T47D (cell line): Measurements from ENCODE around the gene STARD3.
A peak's percentile ranks its signal among the peaks of the same experiment; 100 is the strongest.

Experiments
- DNase-seq, 2 experiments: peaks; one replicate each; pipeline versions ENCODE4 v3.0.0 to v3.0.0-alpha.2; 2011 to 2012; ENCODE audit warnings: low read depth in 1 of 2, low spot score in 1 of 2
- JUND ChIP-seq: IDR thresholded peaks from 2 replicates; pipeline ENCODE4 v1.6.1; 2012; ENCODE audit warnings: low read depth
- in situ Hi-C: cut with HindIII; loops from 2 replicates; pipeline ENCODE4 v1.10.0; 2016; ENCODE audit warnings: low sequenced_read_pairs, low pct_unique_long_range_greater_than_20kb

The STARD3 gene

DNA sequence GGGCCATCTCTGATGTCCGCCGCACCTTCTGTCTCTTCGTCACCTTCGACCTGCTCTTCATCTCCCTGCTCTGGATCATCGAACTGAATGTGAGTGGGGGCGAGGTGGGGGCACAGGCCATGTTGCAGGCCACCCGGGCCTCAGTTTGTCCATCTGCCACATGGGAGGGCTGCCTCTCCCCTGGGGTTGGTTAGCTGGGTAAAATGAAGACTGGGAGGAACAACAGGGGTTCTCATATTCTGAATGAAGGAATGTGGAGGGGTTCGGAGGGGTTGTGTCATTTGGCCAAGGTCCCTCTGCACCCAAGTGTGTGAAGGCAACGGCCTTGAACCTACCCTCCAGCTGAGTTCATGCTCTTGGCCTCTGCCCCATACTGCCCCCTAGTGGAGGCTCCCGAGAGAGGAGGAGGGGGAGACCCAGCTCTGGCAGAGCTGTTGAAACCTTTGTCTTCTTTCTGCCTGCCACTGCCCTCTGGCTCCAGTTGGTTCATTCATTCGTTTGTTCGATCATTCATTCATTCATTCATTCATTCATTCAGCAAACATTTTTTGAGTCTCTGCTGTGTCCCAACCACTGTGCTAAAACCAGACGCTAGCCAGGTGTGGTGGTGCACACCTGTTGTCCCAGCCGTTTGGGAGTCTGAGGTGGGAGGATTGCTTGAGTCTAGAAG is 16.9 kb downstream of the STARD3 start:
- DNase-seq: peak; percentile 75 to 78
- no peak for TF ChIP-seq JUND
- in situ Hi-C loops: no loop called here

DNA sequence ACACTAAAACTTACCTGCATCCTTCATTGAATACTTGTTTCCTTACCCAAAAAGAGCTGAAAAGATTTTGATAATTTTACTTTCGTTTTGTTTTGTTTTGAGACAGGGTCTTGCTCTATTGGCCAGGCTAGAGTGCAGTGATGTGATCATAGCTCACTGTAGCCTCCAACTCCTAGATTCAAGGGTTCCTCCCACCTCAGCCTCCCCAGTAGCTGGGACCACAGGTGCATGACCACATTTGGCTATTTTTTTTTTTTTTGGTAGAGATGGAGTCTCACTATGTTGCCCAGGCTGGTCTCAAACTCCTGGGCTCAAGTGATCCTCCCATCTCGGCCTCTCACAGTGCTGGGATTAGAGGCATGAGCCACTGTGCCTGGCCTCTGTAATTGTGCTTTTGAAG is 18.2 kb downstream of the STARD3 start:
- TF ChIP-seq JUND: no peak
- DNase-seq: no peak
- in situ Hi-C loops: no loop called here

DNA sequence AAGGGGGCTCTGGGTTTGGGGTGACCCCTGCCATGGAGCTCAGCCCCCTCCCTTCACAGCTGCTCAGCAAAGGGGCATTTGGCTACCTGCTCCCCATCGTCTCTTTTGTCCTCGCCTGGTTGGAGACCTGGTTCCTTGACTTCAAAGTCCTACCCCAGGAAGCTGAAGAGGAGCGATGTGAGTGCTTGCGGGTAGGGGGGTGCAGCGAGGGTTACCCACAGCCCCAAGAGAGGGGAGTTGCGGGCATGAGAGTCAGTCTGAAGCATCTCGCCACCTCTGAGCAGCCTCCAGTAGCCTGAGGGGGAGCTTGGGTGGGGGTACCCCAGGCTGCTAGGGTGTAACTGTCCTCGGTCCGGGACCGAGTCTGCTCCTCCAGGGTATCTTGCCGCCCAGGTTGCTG is 21.4 kb downstream of the STARD3 start:
- no peak for TF ChIP-seq JUND

DNA sequence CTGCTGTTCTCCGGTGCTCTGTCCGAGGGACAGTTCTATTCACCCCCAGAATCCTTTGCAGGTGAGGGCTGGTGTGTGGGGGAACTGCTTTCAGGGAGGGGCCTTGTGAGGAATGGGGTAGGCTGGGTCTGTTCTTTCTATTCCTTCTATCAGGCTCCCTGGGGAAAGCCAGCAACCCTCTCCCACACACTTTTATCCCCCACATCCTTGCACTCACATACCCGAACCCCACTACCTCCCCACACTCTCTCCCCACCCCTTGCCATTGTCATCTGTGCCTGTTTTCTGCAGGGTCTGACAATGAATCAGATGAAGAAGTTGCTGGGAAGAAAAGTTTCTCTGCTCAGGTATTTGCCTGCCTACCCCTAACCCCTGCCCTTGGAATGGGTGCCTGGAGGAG is 21.8 kb downstream of the STARD3 start:
- in situ Hi-C loops: no loop called here
- TF ChIP-seq JUND: no peak
- no peak for DNase-seq

More for the DNA sequence above, 21.4 kb downstream of the STARD3 start:
- DNase-seq: no peak
- in situ Hi-C loops: no loop called here

DNA sequence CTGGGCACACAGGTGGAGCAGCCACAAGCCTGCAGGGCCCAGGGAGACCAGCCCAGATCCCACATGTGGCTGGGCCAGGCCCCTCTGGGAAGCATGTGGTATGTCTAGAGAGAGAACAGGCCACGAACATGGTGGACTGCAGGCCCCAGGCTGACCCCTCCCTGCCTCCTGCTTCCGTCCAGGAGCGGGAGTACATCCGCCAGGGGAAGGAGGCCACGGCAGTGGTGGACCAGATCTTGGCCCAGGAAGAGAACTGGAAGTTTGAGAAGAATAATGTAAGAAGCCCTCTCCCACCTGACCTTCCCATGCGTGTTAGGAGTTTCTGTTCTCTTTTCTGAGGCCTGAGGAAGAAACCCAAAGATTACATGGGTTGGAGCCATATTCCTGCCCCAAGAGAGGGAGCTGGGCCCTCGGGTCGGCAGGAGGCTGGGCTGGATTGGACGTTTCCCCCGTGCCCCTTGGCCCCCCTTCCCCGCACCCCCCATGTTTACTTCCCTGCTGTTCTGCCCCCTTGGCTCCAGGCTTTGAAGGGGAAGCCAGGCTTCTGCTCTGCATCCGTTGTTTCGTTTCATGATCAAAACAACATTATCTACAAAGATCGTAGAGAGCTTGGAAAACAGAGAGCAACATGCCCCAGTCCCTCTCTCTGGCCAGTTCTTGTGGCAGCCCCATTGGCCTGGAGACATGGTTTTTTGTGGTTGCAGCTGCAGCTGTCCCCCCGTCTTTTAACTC is 22.5 kb downstream of the STARD3 start:
- in situ Hi-C loops: no loop called here
- no peak for DNase-seq
- no peak for TF ChIP-seq JUND

DNA sequence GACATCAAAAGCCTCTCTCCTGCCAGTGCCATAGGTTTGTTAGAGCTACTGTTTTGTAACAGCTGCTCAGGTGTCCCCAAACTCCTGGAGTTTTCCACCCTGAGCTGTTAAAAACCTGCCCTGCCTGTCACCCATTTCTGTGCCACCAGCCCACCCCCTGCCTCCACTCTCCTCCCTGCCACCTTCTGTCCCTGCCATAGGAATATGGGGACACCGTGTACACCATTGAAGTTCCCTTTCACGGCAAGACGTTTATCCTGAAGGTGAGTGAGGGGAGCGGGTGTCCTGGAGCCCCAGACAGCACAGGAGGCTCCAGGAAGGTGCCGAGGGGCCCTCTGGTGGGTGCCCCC is 23.0 kb downstream of the STARD3 start:
- in situ Hi-C loops: no loop called here
- no peak for TF ChIP-seq JUND
- DNase-seq: no peak

DNA sequence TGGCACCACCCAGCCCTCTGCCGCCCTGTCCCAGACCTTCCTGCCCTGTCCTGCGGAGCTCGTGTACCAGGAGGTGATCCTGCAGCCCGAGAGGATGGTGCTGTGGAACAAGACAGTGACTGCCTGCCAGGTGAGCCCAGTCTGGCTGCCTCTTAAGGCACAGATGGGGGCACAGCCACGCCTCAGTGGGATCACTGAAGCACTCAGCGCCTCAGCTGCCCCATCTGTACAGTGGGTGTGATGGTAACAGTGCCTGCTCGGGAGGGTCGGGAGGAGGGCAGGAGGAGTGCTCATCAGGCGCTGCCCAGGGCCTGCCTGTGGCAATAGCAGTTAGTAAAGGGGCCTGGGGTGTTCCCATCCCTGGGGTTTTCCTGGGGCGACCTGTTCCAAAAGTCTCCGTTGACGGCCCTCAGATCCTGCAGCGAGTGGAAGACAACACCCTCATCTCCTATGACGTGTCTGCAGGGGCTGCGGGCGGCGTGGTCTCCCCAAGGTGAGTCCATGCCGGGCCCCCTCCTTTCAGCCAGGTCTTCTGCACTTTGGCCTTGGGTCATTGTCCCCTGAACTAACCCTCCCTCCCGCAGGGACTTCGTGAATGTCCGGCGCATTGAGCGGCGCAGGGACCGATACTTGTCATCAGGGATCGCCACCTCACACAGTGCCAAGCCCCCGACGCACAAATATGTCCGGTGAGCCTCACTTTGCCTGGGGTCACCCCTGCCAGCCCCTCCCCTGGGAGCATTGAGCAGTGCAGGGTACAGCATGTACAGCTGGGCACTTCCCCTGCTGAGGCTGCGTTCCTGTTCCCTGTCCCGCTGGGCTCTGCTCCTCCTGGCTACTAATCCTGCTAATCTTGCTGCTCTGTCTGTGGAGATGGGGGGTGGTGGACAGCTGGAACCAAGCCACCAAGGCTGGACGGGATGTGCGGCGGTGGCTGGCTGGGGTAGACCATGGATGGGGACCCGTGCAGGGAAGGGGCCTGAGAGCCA is 23.7 kb downstream of the STARD3 start:
- in situ Hi-C loops: no loop called here
- no peak for DNase-seq
- TF ChIP-seq JUND: no peak

DNA sequence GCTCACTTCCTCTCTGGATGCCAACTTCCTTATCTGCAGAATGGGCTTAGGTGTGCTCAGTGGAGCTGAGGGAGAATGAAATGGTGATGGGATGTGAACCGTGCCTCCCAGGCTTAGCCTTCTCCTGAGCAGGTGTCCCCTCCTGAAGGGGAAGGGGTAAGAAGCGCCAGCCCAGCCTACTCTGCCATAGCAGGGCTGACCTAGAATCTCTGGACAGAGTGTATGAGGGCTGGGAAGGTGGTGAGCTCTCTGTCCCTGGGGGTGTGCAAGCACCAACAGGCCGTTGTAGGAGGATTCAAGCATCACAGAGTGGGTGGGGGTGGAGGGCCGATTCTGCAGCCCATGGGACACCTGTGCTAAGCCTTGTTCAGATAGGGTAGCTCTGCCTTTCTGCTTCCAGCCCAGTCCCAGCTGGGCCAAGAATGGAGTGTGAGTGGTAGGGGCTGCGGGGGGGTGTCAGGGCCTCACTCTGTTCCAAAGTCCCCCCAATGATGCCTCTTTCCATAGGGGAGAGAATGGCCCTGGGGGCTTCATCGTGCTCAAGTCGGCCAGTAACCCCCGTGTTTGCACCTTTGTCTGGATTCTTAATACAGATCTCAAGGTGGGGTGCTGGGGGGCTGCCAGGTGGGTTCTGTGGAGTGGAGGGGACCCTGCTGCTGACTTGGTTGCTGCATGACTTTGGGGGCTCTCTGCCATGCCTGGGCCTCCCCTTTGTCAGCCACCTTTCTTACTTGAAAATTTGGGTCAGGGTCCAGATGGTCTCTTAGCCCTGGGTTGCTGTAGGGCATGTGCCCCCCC is 25.0 kb downstream of the STARD3 start:
- no peak for TF ChIP-seq JUND
- in situ Hi-C loops: no loop called here
- DNase-seq: no peak

DNA sequence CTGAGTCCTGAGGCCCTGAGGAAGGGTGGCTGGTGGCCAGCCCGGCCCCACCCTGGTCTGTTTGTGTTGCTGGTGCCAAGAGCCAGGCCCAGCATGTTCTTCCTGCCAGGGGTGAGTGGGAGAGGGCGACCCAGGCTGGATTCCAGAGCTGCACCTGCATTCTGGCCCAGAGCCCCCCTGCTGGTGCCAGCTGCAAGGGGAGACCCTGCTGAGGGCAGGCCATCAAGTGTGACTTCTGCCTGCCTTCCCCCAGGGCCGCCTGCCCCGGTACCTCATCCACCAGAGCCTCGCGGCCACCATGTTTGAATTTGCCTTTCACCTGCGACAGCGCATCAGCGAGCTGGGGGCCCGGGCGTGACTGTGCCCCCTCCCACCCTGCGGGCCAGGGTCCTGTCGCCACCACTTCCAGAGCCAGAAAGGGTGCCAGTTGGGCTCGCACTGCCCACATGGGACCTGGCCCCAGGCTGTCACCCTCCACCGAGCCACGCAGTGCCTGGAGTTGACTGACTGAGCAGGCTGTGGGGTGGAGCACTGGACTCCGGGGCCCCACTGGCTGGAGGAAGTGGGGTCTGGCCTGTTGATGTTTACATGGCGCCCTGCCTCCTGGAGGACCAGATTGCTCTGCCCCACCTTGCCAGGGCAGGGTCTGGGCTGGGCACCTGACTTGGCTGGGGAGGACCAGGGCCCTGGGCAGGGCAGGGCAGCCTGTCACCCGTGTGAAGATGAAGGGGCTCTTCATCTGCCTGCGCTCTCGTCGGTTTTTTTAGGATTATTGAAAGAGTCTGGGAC is 25.8 kb downstream of the STARD3 start:
- in situ Hi-C loops: no loop called here
- TF ChIP-seq JUND: no peak
- DNase-seq: no peak

DNA sequence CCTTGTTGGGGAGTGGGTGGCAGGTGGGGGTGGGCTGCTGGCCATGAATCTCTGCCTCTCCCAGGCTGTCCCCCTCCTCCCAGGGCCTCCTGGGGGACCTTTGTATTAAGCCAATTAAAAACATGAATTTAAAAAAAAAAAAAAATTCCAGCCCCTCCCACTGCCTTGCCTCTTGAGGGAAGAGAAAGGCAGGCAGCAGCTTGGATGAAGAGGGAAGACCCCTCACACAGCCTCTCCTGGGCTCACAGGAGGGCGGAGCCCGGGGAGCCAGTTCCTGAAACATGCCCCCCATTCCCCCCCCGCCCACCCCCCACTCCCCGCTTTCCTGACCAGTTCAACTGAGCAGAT is 26.4 kb downstream of the STARD3 start:
- in situ Hi-C loops: no loop called here
- TF ChIP-seq JUND: no peak

DNA sequence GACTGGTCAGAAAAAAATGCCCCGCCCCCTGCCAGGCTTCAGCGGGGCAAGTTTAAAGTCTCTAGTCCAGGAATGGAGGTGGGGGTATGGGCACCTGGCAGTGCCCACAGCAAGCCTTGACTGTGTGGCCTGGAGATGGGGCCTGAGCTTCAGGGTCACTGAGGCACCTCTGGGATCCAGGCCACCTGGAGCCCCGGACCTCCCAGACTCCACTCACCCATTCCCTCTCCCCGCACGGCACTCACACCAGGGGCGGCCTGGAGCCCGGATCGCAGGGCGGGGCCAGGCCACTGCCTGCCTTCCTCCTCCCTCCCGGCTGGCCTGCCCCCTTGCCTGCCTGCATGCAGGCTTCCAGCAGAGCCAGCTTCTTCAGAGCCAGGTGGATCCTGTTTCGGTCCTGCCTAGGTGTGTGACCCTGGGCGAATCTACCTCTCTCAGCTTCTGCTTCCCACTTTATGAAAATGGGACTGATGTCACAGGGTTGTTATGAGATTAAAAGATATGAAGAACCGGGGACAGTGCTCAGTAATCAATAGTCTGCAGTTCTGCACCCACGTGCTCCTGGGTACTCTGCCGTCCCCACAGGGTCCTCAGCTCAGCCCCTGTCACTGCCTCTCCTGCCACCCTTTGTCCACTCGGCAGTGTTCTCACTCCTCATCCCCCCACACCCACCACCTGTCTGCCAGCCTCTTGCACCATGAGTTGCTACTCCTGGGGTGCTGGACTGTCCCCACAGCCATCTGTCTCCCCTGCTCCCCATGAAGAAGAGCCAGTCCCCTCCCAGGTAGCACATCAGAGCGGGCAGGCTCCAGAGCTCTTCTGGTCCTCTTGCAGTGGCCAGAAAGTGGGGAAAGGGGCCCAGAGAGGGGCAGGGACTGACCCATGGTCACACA is 27.0 kb downstream of the STARD3 start:
- DNase-seq: peak; percentile 74 to 80
- no peak for TF ChIP-seq JUND
- in situ Hi-C loops: no loop called here

More for the DNA sequence above, 26.4 kb downstream of the STARD3 start:
- DNase-seq: no peak
